IPS-15b (cell line): ENCODE measurements around the gene SOAT1.
"Not testable (repeated sequence)": the region's sequence is repeated elsewhere in the genome, so short reads cannot be mapped to it uniquely, and the experiment has no call there.

Experiments used
- H3K27me3 ChIP-seq: one replicate; pipeline ENCODE4 v1.6.1; 2013; ENCODE audit warnings: low read length; ENCODE audit not compliant: control insufficient read depth, insufficient read depth
- H3K36me3 ChIP-seq: one replicate; pipeline ENCODE4 v1.6.1; 2013; ENCODE audit warnings: low read length; ENCODE audit not compliant: control insufficient read depth, insufficient read depth
- H3K4me1 ChIP-seq: one replicate; pipeline ENCODE4 v1.6.1; 2013; ENCODE audit warnings: mild to moderate bottlenecking, low read length; ENCODE audit not compliant: control insufficient read depth, insufficient read depth
- H3K4me3 ChIP-seq: one replicate; pipeline ENCODE4 v1.5.1; 2013; ENCODE audit warnings: low read depth, low read length
- H3K9ac ChIP-seq: one replicate; pipeline ENCODE4 v1.6.1; 2013; ENCODE audit warnings: low read depth, mild to moderate bottlenecking, low read length
- H3K9me3 ChIP-seq: one replicate; pipeline ENCODE4 v1.6.1; 2013; ENCODE audit warnings: mild to moderate bottlenecking, low read length; ENCODE audit not compliant: control insufficient read depth, insufficient read depth

SOAT1 gene

DNA sequence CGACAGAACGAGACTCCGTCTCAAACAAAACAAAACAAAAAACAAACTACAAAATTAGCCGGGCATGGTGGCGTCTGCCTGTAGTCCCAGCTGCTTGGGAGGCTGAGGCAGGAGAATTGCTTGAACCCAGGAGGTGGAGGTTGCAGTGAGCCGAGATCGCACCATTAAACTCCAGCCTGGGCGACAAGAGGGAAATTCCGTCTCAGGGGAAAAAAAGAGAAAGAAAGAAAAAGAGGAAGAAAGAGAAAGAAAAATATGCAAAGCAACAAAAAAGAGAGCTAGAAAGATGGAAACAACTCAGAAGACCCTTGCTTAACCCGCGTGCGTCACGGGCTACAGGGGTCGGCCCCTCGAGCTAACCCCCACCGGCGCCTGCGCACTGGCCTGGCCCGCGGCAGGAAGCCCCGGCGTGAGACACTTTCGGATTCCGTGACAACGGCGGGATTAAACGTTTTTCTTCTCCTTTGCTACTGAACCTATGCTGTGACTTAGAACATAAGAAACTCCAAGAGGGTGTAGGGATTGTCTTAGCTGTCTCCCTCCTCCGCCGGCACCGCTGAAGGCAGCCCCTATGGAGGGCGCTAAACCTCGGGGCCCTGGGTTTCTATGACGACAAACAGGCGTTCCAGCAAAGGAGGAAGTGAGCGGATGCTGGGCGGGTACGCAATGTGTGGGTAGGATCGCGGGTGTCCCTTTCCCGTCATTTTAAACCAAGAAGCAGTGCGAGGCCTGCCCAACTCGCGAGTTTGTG is 71.9 kb downstream of the SOAT1 start, which contains the start of gene AXDND1:
Gene AXDND1, plus strand, starts transcription at position 630 of the 751 bp plus-strand sequence. CDS start 539 bp downstream, outside the sequence.
- no peaks in the 10 kb centered on the region for H3K9me3 ChIP-seq
- no peaks in the 10 kb centered on the region for H3K27me3 ChIP-seq
- no peaks in the 10 kb centered on the region for H3K4me1 ChIP-seq
- H3K36me3 ChIP-seq, result no peaks in the 10 kb centered on the region
- H3K9ac ChIP-seq, result peak within 1 kb of the TSS; percentile 79
- peak within 1 kb of the TSS; percentile 90 for H3K4me3 ChIP-seq

DNA sequence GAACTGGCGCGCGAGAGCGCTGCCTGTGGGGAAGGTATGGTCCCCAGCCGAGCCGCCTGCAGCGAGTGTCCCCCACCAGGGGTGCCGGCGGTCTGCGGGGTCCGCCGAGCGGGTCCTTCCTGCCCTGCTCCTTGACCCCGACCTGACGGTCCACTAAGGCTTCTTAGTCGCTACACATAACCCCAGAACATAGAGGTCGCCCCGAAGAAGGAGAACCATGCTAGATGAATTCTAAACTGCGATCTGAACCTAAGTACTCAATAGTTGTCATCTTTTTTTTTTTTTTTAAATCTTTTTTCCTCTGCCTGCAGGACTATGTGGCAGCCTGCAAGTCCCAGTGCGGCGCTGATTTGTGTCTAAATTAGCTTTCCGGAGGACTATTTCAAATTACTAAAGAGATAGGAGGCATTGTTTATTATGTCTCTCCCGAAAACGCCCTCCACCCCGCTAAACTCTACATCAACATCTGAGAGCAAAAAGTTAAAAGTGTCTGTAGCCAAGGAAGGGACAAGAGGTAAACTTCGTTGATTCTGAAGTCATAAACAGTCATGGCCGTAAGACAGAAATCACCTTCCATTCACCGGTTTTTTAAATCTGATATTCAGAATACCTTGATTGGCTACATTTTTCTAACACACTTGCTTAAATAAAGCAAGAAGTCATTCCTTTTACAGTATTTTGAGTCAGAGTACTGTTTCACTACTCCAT is 72.7 kb downstream of the SOAT1 start:
- H3K4me3 ChIP-seq, result peak overlapping the region; percentile 90
- no peaks in the 10 kb centered on the region for H3K9me3 ChIP-seq
- H3K36me3 ChIP-seq, result no peaks in the 10 kb centered on the region
- H3K4me1 ChIP-seq, result no peaks in the 10 kb centered on the region
- no peaks in the 10 kb centered on the region for H3K27me3 ChIP-seq
- H3K9ac ChIP-seq, result peak overlapping the region; percentile 79

DNA sequence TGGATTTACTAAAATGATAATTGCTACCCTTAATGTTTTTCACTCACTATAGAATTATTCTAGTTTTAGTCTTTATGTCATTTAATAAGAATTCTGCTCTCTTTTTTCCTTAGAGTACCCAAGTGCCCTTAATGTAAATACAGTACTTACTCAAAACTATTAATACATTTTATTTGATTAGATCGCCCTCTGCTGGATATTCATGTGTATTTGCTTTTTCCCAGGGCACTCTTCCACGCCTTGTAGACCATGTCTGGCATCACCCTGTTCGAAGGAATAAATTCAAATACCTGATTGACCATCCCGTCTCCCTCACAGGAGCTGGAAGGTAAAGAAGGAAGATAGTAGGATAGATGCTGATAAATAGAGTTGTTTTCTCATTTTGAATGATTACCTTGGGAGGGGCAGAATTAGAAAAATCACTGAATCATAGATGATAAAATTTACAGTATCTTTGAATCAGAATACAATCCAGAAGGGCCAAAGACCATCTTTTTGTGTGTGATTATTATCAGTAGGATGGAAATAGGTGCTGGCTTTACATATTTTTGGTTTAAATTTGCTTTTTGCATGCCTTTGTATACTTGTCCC is 76.2 kb downstream of the SOAT1 start:
- Histone ChIP-seq H3K9ac (no peak overlapping the region), H3K36me3 (no peaks in the 10 kb centered on the region), H3K27me3 (no peaks in the 10 kb centered on the region), H3K4me3 (no peak overlapping the region), H3K9me3 (no peaks in the 10 kb centered on the region), H3K4me1 (no peaks in the 10 kb centered on the region)

DNA sequence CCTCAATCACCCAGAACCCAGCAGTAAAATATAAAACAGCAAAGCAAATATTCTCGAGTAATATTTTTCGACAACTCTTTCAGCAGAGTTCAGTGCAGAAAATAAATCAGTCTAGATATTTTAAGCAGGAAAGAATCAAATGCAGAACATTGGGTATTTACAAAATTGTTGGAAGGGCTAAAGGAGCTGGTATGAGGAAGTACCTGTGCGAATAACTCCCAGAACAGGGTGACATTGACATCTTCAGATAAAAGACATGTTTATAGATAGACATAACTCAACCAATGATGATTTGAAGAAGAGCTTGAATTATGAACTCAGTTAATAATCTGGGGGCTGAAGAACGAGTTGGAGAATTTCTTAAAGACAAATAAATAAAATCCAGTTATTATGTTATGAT is 78.6 kb downstream of the SOAT1 start:
- no peaks in the 10 kb centered on the region for H3K36me3 ChIP-seq
- no peaks in the 10 kb centered on the region for H3K9me3 ChIP-seq
- no peaks in the 10 kb centered on the region for H3K27me3 ChIP-seq
- H3K4me1 ChIP-seq, result no peaks in the 10 kb centered on the region
- no peak overlapping the region for H3K4me3 ChIP-seq
- H3K9ac ChIP-seq, result no peak overlapping the region

DNA sequence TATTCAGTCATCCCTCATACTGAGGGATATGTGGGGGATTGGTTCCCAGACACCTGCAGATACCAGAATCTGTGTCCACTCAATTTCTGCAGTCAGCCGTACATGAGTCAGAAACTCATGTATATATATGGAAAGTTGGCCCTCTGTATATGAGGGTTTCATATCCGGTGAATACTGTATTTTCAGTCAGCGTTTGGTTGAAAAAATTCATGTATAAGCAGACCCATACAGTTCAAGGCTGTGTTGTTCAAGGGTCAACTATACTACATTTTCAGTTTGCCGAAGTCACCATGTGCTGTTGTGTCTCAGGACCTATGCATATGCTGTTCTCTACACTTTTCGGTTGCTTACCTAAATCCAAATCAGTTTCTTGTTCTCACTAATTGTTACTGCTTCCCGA is 82.6 kb downstream of the SOAT1 start:
- H3K27me3 ChIP-seq, result no peaks in the 10 kb centered on the region
- no peak overlapping the region for H3K9ac ChIP-seq
- H3K4me3 ChIP-seq, result no peak overlapping the region
- H3K36me3 ChIP-seq, result no peaks in the 10 kb centered on the region
- no peaks in the 10 kb centered on the region for H3K4me1 ChIP-seq
- no peaks in the 10 kb centered on the region for H3K9me3 ChIP-seq

DNA sequence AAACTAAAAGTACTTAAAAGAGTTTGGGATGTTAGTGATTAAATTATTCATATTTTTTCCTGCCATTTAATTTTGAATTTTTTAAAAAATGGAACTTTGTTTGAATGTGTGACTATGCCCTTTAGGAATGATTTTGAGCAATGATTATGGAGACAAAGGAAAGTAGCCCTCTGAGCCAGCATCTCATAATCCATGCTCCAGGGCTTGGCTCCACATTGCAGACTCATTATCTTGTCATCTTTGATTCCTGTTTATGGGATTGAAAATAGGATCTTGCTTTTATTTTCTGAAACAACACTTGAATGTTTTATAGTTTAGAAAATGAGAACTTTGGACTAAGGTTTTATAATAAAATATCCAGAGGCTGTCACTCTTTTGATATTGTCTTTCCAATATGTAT is 86.7 kb downstream of the SOAT1 start:
- no peaks in the 10 kb centered on the region for H3K4me1 ChIP-seq
- no peak overlapping the region for H3K9ac ChIP-seq
- no peaks in the 10 kb centered on the region for H3K36me3 ChIP-seq
- H3K27me3 ChIP-seq, result no peaks in the 10 kb centered on the region
- H3K9me3 ChIP-seq, result no peaks in the 10 kb centered on the region
- H3K4me3 ChIP-seq, result no peak overlapping the region

DNA sequence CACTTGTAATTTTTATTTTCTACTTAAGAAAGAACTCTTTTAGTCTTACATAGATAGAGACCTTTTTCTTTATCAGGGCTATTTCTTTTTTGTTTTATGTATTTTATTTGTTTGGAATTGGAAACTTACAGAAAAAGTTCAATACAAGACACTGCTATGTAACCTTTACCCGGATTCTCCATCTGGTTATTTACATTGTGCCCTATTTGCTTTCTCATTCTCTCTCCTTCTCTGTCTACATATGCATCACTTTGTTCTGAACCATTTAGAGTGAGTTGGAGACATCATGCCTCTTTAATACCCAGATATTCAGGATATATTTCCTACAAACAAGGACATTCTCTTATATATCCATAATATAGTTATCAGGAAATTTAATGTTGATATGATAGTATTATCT is 90.4 kb downstream of the SOAT1 start:
- Histone ChIP-seq H3K4me1 (no peaks in the 10 kb centered on the region), H3K27me3 (no peaks in the 10 kb centered on the region), H3K4me3 (no peak overlapping the region), H3K36me3 (no peaks in the 10 kb centered on the region), H3K9me3 (no peaks in the 10 kb centered on the region), H3K9ac (no peak overlapping the region)

DNA sequence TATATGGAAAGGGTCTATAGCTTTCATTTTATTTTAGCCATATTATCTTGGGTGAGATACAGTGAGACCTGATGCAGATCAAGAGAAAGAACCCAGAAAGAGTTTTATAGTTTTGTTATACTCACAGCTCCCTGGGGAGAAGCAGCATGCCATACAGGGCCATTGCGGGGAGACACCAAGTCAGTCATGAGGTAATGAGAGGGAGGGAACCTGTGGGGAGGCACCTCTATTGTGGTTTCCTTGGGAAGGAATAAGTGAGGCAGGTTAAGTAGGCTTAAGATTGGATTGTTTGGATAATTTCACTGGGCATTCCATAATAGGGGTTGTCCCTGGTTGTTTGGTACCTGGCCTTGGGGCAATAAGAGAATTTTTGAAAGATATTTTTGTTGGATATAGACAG is 91.9 kb downstream of the SOAT1 start:
- Histone ChIP-seq H3K4me3 (no peak overlapping the region), H3K9ac (no peak overlapping the region), H3K4me1 (no peaks in the 10 kb centered on the region), H3K27me3 (no peaks in the 10 kb centered on the region), H3K36me3 (no peaks in the 10 kb centered on the region), H3K9me3 (no peaks in the 10 kb centered on the region)

DNA sequence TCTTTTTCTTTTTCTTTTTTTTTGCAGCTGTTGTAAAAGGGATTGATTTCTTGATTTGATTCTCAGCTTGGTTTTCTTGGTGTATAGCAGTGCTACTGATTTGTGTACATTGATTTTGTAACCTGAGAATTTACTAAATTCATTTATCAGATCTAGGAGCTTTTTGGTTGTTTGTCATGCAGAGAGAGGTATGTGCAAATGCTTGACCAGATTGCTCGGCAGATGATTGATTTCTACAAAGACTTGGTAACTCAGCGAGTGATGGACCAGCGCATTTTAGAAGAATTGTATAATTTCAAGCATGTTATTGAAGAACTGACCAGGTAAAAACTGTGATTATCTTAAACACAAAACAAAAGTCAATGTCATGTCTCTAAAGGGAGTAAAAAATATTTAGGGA is 100.1 kb downstream of the SOAT1 start:
- no peaks in the 10 kb centered on the region for H3K36me3 ChIP-seq
- no peak overlapping the region for H3K9ac ChIP-seq
- H3K4me1 ChIP-seq, result no peaks in the 10 kb centered on the region
- no peaks in the 10 kb centered on the region for H3K9me3 ChIP-seq
- no peaks in the 10 kb centered on the region for H3K27me3 ChIP-seq
- no peak overlapping the region for H3K4me3 ChIP-seq

DNA sequence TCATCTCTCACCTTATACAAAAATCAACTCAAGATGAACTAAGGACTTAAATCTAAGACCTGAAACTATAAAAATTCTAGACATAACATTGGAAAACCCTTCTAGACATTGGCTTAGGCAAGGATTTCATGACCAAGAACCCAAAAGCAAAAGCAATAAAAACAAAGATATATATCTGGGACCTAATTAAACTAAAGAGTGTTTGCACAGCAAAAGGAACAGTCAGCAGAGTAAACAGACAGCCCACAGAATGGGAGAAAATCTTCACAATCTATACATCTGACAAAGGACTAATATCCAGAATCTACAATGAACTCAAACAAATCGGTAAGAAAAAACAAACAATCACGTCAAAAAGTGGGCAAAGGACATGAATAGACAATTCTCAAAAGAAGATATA is 105.8 kb downstream of the SOAT1 start:
- H3K9ac ChIP-seq, result not testable (repeated sequence)

More for the DNA sequence above, 105.8 kb downstream of the SOAT1 start:
- not testable (repeated sequence) for H3K27me3 ChIP-seq, H3K36me3 ChIP-seq, H3K4me1 ChIP-seq, H3K4me3 ChIP-seq, H3K9me3 ChIP-seq
